Smooth muscle cell (in vitro differentiated cells): ENCODE data around the gene DRGX. TPM values are rescaled to one million over a fixed set of nuclear protein-coding genes. Genes with fewer than 3 reads are reported as not detected.

Source experiments
- DNase-seq: peaks from one replicate; lab custom pipeline; 2025; ENCODE audit not compliant: unreplicated experiment; lab: John Stamatoyannopoulos, UW
- H2AFZ ChIP-seq: fragments of 200-600 bp; sonication (generic); 2 replicates; pipeline ENCODE4 v1.6.0; 2016; ENCODE audit warnings: antibody characterized with exemption, low read depth, mild to moderate bottlenecking
- H3F3A ChIP-seq: fragments of 200-600 bp; sonication (generic); 2 replicates; pipeline ENCODE4 v1.6.0; 2017; ENCODE audit warnings: antibody characterized with exemption, low read depth
- H3K27ac ChIP-seq: fragments of 200-600 bp; sonication (generic); 2 replicates; pipeline ENCODE4 v1.5.1; 2016; ENCODE audit warnings: low read depth, mild to moderate bottlenecking
- H3K27me3 ChIP-seq: fragments of 200-600 bp; sonication (generic); 2 replicates; pipeline ENCODE4 v1.6.1; 2016; ENCODE audit warnings: low read depth, mild to moderate bottlenecking
- H3K36me3 ChIP-seq: fragments of 200-600 bp; sonication (generic); 2 replicates; pipeline ENCODE4 v1.5.1; 2016; ENCODE audit warnings: low read depth
- H3K4me1 ChIP-seq: fragments of 200-600 bp; sonication (generic); 2 replicates; pipeline ENCODE4 v1.5.1; 2016; ENCODE audit warnings: low read depth
- H3K4me2 ChIP-seq: fragments of 200-600 bp; sonication (generic); 2 replicates; pipeline ENCODE4 v1.6.0; 2016; ENCODE audit warnings: mild to moderate bottlenecking
- H3K4me3 ChIP-seq: fragments of 200-600 bp; sonication (generic); 2 replicates; pipeline ENCODE4 v1.5.1; 2016; ENCODE audit warnings: mild to moderate bottlenecking
- H3K79me2 ChIP-seq: fragments of 200-600 bp; sonication (generic); 2 replicates; pipeline ENCODE4 v1.6.0; 2016; ENCODE audit warnings: low read depth, mild to moderate bottlenecking
- H3K9ac ChIP-seq: fragments of 200-600 bp; sonication (generic); 2 replicates; pipeline ENCODE4 v1.6.0; 2016; ENCODE audit warnings: low read depth
- H3K9me3 ChIP-seq: fragments of 200-600 bp; sonication (generic); replicated peaks from 2 replicates; pipeline ENCODE4 v1.5.1; 2016; ENCODE audit warnings: low read depth
- H4K20me1 ChIP-seq: fragments of 200-600 bp; sonication (generic); 2 replicates; pipeline ENCODE4 v1.6.0; 2016; ENCODE audit warnings: low read depth
- WGBS: methylation state at CpG from one replicate; pipeline ENCODE4 v1.1.7; 2016; ENCODE audit warnings: low lambda C conversion rate; 5-methylcytosine and 5-hydroxymethylcytosine counted together
- polyA plus RNA-seq: library from polyadenylated mRNA; unstranded; fragments of >200 nt; fragmentation: Nextera tagmentation; extraction: Ambion mirVana; gene quantifications from 2 replicates; pipeline ENCODE4 v1.2.1, GENCODE V29; 2016
- total RNA-seq: library from RNA; depleted of rRNA; stranded (reverse); fragments of >200 nt; gene quantifications from 2 replicates; pipeline ENCODE4 v1.2.3, GENCODE V29; 2014
- TF ChIP-seq, protein P1 (sequence below): fragments of 200-600 bp; sonication (generic); IDR thresholded peaks from 2 replicates; pipeline ENCODE4 v1.5.1; 2017; ENCODE audit warnings: borderline replicate concordance, mild to moderate bottlenecking, antibody characterized with exemption; ENCODE audit not compliant: insufficient read depth, poor library complexity, severe bottlenecking

The DRGX gene
- total and polyA plus RNA-seq, 2 experiments from 2014 or later, result not detected

- 80% methylated on average over 4 of the region's 4 CpGs for WGBS
- Histone ChIP-seq H4K20me1 (no peaks in the 10 kb centered on the region), H3F3A (no peaks in the 10 kb centered on the region), H3K4me3 (no peak overlapping the region), H3K4me1 (no peaks in the 10 kb centered on the region), H3K36me3 (no peaks in the 10 kb centered on the region), H3K4me2 (no peak overlapping the region), H3K27me3 (no peaks in the 10 kb centered on the region), H3K79me2 (no peaks in the 10 kb centered on the region), H2AFZ (no peak overlapping the region), H3K9me3 (no peaks in the 10 kb centered on the region), H3K9ac (no peak overlapping the region), H3K27ac (no peak overlapping the region)
- TF ChIP-seq, protein P1, sequence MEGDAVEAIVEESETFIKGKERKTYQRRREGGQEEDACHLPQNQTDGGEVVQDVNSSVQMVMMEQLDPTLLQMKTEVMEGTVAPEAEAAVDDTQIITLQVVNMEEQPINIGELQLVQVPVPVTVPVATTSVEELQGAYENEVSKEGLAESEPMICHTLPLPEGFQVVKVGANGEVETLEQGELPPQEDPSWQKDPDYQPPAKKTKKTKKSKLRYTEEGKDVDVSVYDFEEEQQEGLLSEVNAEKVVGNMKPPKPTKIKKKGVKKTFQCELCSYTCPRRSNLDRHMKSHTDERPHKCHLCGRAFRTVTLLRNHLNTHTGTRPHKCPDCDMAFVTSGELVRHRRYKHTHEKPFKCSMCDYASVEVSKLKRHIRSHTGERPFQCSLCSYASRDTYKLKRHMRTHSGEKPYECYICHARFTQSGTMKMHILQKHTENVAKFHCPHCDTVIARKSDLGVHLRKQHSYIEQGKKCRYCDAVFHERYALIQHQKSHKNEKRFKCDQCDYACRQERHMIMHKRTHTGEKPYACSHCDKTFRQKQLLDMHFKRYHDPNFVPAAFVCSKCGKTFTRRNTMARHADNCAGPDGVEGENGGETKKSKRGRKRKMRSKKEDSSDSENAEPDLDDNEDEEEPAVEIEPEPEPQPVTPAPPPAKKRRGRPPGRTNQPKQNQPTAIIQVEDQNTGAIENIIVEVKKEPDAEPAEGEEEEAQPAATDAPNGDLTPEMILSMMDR, result no peak
- DNase-seq, result no peak
Observed at GRCh38 chr10:49366460-49366859, 29.4 kb downstream of the DRGX start.

- Histone ChIP-seq H4K20me1 (no peaks in the 10 kb centered on the region), H3K4me2 (no peak overlapping the region), H3K36me3 (no peaks in the 10 kb centered on the region), H3K4me1 (no peaks in the 10 kb centered on the region), H3F3A (no peaks in the 10 kb centered on the region), H3K79me2 (no peaks in the 10 kb centered on the region), H3K9me3 (no peaks in the 10 kb centered on the region), H3K27ac (no peak overlapping the region), H3K9ac (no peak overlapping the region), H2AFZ (no peak overlapping the region), H3K27me3 (no peaks in the 10 kb centered on the region), H3K4me3 (no peak overlapping the region)
- DNase-seq, result no peak
- TF ChIP-seq, protein P1, result no peak
- WGBS, result 81% methylated on average over 20 of the region's 23 CpGs
Observed at GRCh38 chr10:49365675-49366415, 30.0 kb downstream of the DRGX start.

DNA sequence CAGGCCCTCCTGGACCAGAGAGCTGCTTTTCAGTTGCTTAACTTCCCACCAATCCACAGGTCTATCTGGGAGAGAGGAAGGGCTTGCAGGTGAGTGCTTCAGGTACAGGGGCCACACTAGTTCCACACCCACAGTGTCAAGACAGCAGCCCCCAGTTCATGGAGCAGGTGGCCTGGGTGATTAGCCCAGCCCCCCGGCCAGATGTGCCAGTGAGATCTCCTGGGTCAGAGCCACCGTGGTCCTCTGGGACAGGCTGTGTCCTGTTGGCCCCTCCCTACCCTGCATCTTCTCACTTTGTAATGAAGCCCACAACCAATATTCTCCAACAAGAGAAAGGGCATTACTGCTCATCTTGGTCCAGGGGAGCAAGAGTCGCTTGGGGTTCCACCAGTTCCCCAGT is 30.6 kb downstream of the DRGX start:
- 93% methylated on average over 3 of the region's 3 CpGs for WGBS
- H3K4me3 ChIP-seq, result no peak overlapping the region
- H3K79me2 ChIP-seq, result no peaks in the 10 kb centered on the region
- TF ChIP-seq, protein P1, result no peak
- H3K9me3 ChIP-seq, result no peaks in the 10 kb centered on the region
- H3K27ac ChIP-seq, result no peak overlapping the region
- H3K36me3 ChIP-seq, result no peaks in the 10 kb centered on the region
- no peak for DNase-seq
- no peaks in the 10 kb centered on the region for H4K20me1 ChIP-seq
- no peak overlapping the region for H2AFZ ChIP-seq
- H3F3A ChIP-seq, result no peaks in the 10 kb centered on the region
- H3K27me3 ChIP-seq, result no peaks in the 10 kb centered on the region
- no peak overlapping the region for H3K9ac ChIP-seq
- no peak overlapping the region for H3K4me2 ChIP-seq
- H3K4me1 ChIP-seq, result no peaks in the 10 kb centered on the region

DNA sequence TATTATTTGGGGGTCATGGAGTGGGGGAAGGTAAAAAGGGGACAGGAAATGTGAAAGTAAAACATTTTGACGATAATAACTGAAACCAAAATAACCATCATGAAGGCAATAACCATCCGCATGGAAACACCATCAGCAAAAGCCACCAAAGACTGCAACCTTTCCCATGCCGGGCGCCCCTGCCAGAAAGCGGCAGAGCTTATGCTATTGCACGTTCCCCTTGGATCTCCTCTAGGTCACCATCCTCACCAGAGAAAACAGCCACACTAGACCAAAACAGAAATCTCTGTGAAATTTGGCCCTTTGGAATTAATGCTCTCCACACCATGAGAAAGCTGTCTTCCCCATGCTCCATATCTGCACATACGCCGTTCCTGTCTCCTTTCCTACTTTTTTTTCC is 31.1 kb downstream of the DRGX start:
- Histone ChIP-seq H3F3A (no peaks in the 10 kb centered on the region), H3K4me2 (no peak overlapping the region), H3K27me3 (no peaks in the 10 kb centered on the region), H3K9me3 (no peaks in the 10 kb centered on the region), H3K9ac (no peak overlapping the region), H3K4me1 (no peaks in the 10 kb centered on the region), H3K36me3 (no peaks in the 10 kb centered on the region), H3K4me3 (no peak overlapping the region), H3K27ac (no peak overlapping the region), H3K79me2 (no peaks in the 10 kb centered on the region), H4K20me1 (no peaks in the 10 kb centered on the region), H2AFZ (no peak overlapping the region)
- no peak for DNase-seq
- WGBS, result 90% methylated on average over 8 of the region's 8 CpGs
- TF ChIP-seq, protein P1, result no peak
